NCI-H2227 treated with DMSO at 0.1 percent for 48 hours (cell line): ENCODE measurements around the gene CTNNBIP1.
"Not testable (repeated sequence)": the region's sequence is repeated elsewhere in the genome, so short reads cannot be mapped to it uniquely, and the experiment has no call there.

ENCODE experiments used
- DNase-seq: peaks from one replicate; lab custom pipeline; 2025; lab: John Stamatoyannopoulos, UW

The CTNNBIP1 gene, protein sequence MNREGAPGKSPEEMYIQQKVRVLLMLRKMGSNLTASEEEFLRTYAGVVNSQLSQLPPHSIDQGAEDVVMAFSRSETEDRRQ

DNA sequence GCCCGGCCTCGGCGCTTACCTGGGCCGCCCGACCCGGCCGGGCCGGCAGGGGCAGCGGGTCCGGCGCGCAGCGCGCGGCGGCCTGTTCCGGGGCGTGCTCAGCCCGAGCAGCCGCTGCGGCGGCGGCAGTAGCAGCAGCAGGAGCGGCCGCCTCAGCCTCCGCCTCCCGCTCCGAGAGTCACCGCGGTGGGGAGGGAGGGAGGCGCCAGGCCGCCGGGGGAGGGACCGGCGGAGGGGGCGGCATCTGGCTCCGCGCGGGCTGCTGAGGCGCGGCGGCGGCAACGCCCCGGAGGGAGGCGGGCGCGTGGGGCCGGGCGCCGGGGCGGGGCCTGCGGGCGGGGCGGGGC lies at the start of gene CTNNBIP1:
CTNNBIP1 (minus strand) TSS at position 194 of the 347 bp plus-strand sequence. CDS start 38,205 bp downstream, outside the sequence.
- DNase-seq: no peak

DNA sequence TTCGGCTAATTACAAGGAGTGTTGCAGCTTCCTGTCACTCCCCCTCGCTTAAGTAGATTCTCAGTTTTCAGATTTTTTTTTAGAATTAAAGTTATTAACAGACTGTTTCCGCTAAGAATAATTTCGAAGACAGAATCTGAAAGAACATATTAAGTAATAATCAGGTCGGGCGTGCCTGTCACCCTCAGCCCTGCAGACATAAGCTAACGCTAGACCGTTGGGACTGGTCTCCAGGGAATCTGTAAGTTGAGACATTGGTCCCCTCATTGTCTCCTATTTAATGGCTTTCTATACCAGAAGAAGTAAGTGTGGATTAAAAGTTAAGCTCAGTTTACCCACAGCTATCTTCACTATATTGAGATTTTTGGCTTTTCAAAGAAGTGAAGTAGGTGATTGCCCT lies 47.7 kb upstream of the CTNNBIP1 start:
- DNase-seq: no peak

DNA sequence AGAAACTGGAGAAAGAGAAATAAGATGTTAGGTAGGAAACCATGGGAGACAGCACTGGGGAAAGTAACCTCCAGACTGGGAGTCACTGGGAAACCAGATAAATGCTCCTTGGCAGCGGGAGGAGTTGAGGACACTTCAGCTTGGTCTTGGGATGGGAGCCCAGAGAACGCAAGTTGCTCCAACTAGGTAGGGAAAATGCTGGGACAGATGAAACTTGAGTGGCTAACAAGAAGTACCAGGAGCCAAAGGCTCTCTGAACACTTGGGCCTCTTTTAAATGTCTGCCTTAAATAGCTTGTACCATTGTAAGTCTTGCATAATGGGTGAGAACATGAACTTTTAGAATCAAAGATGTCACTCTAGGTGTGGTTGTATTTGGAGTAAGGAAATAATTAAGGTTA lies 36.2 kb upstream of the CTNNBIP1 start:
- no peak for DNase-seq

DNA sequence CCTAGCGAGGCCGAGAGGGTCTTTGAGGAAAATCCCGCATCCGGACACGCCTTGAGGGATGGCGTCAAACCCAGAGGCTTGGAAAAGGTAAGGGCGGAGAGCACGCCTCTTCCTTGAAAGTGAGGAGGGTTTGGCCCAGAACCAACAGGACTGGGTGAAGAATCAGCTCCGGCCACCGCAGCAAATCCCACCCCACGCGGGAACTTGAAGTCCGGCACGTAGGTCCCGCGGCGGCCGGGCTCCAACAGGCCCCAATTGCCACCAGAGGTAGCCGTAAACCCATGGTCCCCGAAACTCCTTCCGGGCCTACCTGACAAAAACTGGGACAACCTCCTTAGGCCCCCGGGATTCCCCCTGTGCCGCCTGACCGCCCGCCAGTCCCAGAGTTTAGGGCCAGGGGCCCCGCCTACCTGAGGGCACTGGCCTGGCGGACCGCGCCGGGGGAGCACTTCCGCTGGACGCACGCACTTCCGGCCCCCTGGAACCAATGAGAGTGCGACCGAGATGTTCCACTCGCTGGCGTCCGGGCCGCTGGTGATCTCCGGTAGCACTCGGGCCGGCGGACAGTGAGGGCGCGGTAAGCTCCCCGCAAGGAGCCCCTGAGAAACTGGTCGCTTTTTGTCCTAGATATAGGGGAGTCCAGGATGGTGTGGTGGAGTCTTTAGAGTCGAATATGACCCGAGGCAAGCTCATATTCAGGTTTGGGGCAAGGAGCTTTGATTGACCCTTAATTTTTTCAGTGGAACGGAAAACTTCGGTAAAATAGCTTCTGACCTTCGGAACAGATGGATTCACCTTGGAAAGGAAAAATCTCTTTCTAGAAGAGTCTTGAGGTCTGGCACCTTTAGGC lies 33.1 kb upstream of the CTNNBIP1 start, which contains the start of the genes LZIC and NMNAT1:
LZIC (minus strand) TSS at position 453 of the 850 bp plus-strand sequence. CDS start 6,772 bp downstream, outside the sequence.
NMNAT1 (plus strand) TSS at position 537 of the 850 bp plus-strand sequence. CDS start 28,599 bp downstream, outside the sequence.
- DNase-seq: peak; percentile 90

DNA sequence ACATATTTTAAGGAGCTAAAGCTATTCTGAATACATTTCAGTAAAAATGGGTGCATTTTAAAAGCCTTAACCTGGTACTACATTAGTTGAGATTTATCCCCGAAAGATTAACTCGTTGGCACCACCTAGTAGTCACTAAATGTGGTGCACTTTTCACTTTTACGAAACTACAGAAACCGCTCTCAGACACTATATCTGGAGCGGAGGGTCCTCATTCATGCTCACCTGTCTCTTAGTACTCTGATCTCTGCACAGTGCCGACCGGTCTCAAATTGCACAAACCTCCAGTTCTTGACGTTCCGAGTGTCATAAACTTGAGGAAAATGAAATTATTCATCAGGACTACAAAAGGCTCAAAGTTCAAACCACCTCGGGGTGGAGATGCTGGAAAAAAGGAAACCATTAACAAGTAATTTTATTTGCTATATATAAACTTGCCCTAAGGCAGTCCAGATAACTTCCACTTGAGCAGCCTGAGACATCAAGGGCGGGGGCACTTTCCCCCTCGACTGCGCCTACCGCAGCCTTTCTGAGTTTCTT lies 32.4 kb upstream of the CTNNBIP1 start:
- peak; percentile 58 for DNase-seq

DNA sequence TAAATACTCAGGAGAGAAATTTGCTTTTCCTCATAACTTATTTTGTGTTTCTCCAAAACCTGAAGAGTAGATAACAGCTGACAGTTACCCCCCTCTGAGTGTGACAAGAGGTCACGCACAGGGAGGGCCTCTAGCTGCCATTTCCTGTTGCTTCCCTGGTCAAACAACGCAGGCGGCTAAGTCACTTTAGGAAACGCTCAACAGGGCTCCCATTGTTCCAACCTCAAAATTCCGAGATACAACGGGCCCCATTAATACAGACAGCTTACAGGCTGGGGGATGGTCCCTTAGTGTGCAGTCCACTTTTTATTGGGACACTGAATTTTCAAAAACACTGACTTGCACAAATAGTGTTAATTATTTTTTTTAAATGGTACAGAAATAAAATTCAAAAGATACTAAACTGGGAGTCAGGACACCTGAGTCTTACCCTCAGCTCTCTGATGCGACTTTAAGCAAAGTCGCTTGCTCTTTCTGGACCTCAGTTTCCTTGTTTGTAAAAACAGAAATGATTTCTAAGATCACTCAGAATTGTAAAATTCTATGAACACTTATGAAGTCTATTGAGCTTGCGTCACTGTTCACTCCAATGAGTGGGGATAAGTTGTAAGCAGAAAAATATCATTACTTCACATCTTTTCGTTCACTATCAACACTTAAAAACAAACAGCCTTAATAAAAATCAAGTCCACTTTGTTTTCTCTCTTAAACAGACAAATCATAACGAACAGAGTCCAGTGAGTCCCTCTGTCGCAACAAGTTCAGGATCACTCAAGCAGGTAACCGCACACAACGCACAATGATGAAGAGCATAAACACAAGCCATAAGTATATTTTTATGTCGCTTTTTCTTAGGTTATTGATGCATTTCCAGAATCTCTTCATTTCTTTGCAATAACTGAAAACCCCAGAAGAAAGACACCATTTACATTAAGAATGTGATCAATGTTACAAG lies 19.6 kb upstream of the CTNNBIP1 start:
- no peak for DNase-seq

DNA sequence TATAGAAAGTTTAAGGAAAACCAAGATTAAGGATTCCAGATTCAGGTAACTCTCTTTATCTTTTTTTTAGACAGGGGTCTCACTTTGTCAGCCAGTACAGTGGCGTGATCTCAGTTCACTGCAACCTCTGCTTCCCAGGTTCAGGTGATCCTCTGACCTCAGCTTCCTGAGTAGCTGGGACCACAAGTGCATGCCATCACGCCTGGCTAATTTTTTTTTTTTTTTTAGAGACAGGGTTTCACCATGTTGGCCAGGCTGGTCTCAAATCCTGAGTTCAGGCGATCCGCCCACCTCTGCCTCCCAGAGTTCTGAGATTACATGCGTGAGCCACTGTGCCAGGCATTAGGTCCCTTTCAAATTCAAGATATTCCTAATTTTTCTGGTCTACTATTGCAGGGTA lies 17.2 kb upstream of the CTNNBIP1 start:
- no peak for DNase-seq

DNA sequence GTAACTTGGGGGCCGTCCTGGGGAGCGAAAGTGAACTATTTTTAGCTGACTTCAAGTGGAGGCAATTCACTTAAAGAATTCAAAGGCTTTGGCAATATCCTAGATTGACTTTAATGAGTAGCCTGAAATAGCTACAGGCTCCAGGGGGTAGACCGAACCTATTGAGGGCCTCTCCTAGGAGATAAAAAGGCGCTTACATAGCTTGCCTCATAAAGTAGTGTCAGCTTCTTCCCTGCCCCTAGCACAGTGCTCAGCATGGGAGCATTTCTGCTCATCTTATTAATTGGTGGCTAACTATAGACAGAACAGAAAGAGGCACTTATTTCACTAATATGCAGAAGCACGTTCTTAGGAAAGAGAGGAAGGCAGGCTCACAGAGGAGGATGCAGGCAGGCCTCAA lies 12.3 kb upstream of the CTNNBIP1 start:
- peak; percentile 81 for DNase-seq

DNA sequence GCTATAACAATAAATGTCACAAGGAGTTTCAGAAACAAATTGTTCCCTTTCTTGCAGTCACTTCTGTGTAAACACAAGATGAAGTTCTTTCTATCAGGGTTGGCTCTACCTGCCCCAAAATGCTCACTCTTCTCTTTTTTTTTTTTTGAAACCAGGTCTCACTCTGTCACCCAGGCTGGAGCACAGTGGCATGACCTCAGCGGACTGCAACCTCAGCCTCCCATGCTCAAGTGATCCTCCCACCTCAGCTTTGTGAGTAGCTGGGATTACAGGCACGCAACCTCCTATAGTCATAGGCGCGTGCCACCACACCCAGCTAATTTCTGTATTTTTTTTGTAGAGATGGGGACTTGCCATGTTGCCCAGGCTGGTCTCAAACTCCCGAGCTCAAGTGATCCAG lies 10.5 kb upstream of the CTNNBIP1 start:
- no peak for DNase-seq

DNA sequence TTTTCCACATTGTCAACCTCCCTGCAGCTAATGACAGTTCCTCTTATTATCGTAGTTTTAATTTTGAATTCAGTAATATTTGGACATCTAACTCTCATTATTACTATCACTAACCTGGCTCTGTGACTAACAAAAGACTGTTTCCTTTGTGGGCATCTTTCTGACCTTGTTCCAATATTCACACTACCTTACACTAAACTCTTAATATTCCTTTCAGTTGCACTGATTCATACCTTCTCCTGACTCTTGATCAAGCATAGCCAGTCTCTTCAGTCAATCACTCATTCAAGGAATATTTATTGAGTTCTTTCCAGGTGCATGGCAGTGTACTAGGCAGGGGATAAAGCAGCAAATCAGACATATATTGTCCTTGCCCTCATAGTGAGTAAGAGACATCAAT lies 7.8 kb upstream of the CTNNBIP1 start:
- DNase-seq: no peak

DNA sequence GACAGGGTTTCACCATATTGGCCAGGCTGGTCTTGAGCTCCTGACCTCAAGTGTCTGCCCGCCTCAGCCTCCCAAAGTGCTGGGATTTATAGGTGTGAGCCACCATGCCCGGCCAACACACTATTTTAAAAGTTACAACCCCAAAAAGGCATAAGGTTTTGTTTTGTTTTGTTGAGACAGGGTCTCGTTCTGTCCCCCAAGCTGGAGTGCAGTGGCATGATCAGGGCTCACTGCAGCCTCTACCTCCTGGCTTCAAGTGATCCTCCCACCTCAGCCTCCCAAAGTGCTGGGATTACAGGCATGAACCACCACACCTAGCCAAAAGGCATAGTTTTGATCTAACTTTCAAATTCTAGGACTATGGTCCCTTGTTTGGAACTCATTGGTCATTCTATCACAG lies 7.4 kb upstream of the CTNNBIP1 start:
- not testable (repeated sequence) for DNase-seq

DNA sequence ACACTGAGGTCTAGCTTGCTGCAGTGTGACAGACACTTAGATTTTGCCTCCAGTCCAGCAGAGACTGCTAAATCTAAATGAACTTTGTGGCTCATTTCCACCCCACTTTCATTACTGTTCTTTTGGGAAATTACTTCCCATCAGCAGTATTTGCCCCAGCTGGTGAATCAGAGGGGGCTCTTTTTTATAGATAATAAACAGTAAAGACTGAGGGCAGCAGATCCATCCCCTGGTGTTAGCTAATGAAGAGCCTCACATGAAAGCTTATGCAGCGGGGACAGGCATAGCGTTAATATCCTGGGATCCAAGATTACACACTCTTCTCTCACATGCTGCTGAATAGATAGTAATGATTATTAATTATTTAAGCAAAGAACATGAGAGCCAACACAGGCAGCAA lies 6.4 kb upstream of the CTNNBIP1 start:
- DNase-seq: no peak

DNA sequence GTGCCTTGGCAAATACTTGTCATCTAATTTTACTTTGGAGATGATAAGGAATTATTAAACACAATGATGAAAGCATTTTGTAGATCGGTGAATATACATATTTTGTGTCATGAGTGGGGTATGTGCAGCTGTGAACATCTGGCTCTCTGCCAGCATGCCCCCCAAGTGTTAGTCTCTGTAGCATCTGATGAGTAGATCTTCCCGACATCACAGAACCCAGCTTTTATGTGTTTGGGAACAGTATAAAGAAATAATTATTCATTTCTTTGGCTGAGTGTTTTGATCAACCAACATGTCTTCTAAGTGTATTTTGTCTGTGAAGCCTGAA lies 4.5 kb upstream of the CTNNBIP1 start:
- no peak for DNase-seq

DNA sequence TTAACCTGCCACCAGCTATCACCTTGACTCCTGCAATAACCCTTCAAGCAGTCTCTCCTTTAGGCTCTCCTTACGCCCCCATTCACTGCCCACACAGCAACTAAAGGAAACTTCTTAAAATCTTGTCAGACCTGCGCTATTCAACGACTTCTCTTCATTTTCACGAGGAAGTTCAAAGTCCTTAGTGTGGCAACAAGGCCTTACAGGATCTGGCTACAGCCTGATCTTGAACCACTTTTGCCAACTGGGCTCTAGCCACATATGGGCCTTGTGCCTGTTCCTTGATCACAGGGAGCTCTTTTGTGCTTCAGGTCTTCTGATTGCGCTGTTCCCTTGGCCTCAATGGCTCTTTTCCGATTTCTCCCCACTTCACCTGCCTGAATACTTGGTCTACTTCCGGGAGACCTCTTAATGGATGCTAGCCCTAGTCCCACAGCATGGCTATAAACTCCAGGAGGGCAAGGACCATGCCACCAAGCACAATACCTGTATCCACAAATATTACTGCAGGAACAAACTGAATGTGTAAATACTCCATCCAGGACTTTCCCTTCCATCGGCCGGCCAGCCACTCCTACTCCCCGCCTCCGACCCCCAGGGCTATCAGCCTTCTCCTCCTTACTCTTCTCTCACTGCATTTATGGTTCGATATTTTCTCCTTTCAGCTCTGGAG lies 2.3 kb upstream of the CTNNBIP1 start:
- DNase-seq: no peak

DNA sequence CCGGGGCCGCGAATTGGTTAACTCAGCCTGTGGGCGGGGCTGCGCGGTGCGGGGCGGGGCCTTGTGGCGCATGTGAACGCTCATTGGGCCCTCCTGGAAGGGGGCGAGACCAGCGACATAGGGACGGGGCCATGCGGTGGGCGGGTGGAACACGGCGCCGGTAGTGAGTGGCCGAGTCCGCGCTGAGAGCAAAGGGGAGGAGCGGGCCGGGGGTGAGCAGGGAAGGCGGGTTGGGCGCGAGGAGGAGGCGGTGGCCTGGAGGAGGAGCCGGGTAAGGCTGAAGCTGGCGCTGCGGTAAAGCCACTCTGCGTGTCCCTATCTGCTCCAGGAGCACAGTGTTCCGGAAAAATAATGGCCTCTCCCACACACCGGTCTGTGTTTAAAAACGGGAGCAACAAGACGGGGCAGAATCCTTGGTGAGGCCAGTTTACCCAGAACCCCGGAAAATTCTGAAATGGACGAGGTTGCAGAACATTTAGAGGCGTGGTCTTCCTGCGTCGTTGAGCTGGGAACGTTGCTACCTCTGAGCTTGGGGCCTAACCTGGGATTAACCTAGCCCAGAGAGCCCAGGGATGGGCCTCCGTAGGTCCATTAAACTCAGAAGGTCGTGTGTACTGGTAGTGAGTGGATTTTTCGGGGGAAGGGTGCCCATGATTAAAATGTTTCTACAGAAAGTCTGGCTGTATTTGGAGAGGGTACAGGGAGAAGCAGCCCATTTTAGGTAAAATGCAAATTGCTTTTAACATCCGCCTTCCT lies 532 bp upstream of the CTNNBIP1 start:
- DNase-seq: peak; percentile 99

DNA sequence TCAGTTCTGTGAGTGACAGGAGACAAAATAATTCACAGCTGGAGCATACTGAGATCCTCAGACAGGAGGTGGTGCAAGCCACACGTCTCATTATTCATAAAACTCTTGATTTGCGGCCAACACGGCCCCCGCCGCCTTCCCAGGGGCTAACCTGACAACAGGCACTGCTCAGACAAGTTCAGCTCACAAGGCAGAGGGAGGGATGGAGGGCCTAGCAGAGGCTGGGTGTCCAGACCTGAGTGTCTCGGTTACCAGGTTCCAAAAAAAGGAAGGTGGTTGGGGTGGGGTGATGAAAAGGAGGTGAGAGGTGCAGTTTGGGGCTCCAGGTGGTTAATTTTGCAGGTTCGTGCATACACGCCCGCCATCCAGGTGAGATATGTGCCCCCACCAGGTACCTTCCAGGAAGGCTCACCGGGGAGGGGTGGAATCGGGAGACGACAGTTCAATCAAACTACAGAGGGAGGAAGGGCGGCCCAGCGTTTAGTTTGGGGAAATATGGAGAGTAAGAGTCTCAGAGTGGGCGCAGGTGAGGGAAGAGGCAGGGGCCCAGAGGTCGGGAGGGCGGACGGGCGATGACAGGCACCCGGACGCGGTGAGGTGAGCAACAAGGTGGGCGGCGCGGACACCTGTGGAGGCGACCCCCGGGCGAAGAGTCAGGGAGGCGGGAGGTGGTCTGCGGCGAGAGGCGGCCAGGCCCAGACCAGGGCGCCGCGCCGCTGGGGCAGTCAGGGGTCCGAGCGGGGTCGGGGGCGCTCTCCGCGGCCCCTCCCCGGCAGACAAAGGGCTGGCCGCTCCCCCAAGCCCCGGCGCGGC lies 629 bp downstream of the CTNNBIP1 start:
- DNase-seq: no peak

DNA sequence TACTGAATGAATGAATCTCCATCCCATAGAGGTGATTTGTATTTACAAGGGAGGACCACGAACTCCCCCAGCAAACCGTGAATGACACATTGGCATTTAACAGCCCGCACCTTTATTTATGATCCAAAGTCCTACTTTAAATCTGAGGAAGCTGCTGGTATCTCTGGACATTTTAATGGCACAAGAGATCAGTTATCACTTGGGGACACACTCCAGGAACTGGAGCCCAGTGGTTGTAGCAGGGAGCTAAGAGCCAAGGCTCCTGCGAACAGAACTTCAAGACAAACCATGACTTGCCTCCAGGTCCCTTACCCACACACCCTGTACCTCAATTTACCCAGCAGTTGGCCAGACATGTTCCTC lies 1.2 kb downstream of the CTNNBIP1 start:
- DNase-seq: no peak

DNA sequence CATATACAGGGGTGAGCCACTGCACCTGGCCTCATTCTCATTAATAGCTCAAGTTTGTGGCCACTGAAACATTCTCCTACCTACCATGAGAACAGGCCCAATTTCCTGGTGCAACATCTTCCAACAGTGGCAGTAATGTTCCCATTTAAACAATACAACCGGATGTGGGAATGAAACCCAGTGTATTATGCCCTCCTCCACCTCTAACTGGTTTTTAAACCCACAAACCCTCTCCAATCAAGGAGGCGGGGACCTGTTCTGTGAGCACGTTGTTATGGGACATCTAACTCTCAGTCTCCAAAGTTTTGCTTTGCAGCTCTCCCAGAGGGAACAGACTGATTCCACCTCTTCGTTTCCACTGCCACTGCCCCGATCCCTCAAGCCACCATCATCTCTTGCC lies 2.6 kb downstream of the CTNNBIP1 start:
- DNase-seq: no peak

DNA sequence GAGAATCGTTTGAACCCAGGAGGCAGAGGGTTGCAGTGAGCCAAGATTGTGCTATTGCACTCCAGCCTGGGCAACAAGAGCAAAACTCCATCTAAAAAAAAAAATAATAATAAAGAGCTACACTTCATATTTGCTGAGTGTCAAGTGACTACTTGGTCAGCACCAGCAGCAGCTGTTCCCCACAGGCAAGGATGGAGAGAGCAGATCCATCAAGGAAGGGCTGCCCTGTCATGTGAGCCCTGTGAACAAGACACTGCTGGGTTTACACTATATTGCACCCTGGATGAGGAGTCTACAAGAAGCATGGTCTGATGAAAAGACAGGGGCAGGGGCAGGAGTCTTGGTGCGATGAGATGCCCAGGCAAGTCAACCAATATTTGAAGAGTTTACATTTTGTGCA lies 3.6 kb downstream of the CTNNBIP1 start:
- no peak for DNase-seq

DNA sequence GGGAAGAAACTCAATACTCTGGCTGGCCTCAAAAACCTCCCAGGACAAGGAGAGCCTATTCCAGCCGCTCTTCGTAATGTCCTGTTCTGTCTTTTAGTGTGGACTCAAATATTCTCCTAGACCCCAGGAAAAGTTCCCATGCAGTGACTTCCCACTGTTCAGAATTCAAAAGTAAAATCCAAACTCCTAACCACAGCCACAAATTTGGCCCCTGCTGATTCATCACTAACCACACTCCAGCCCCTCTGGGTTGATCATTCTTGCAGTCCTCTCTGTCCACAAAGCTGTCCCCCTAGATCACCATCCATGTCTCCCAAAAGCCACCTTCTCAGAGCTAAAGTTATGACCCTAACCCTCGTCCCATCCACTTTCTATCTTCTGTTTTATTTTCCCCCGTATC lies 5.1 kb downstream of the CTNNBIP1 start:
- DNase-seq: no peak
